ENCODE data around the gene PIMREG.

- TF ChIP-seq TAF1 (IDR thresholded peaks at IDR 0.05; ENCODE audit: borderline replicate concordance, insufficient read depth, low read length), result no peak
- TF ChIP-seq, protein P1, sequence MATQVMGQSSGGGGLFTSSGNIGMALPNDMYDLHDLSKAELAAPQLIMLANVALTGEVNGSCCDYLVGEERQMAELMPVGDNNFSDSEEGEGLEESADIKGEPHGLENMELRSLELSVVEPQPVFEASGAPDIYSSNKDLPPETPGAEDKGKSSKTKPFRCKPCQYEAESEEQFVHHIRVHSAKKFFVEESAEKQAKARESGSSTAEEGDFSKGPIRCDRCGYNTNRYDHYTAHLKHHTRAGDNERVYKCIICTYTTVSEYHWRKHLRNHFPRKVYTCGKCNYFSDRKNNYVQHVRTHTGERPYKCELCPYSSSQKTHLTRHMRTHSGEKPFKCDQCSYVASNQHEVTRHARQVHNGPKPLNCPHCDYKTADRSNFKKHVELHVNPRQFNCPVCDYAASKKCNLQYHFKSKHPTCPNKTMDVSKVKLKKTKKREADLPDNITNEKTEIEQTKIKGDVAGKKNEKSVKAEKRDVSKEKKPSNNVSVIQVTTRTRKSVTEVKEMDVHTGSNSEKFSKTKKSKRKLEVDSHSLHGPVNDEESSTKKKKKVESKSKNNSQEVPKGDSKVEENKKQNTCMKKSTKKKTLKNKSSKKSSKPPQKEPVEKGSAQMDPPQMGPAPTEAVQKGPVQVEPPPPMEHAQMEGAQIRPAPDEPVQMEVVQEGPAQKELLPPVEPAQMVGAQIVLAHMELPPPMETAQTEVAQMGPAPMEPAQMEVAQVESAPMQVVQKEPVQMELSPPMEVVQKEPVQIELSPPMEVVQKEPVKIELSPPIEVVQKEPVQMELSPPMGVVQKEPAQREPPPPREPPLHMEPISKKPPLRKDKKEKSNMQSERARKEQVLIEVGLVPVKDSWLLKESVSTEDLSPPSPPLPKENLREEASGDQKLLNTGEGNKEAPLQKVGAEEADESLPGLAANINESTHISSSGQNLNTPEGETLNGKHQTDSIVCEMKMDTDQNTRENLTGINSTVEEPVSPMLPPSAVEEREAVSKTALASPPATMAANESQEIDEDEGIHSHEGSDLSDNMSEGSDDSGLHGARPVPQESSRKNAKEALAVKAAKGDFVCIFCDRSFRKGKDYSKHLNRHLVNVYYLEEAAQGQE (IDR thresholded peaks at IDR 0.05; ENCODE audit: insufficient read depth in 1 of 2, low read depth in 2 of 2, low read length in 2 of 2), result no peak
Measured at GRCh38 chr17:6478486-6478885, 34.2 kb downstream of the PIMREG start.
